Testis (tissue), 2 donors: ENCODE data around the gene ITPK1.

Experiments used
- POLR2A ChIP-seq: fragments of 450-650 bp; IDR thresholded peaks from one replicate; pipeline ENCODE4 v1.6.1; 2017; ENCODE audit warnings: antibody characterized with exemption, mild to moderate bottlenecking, moderate library complexity
- TF ChIP-seq, protein P1 (sequence below), 3 experiments: fragments of 450-650 bp in 2 of 3; fragments of 200-600 bp in 1 of 3; sonication (generic) in 1 of 3; IDR thresholded peaks; one replicate each; pipeline ENCODE4 v1.5.1; 2016 to 2019; ENCODE audit warnings: antibody characterized with exemption in 3 of 3, mild to moderate bottlenecking in 2 of 3, moderate library complexity in 1 of 3

DNA sequence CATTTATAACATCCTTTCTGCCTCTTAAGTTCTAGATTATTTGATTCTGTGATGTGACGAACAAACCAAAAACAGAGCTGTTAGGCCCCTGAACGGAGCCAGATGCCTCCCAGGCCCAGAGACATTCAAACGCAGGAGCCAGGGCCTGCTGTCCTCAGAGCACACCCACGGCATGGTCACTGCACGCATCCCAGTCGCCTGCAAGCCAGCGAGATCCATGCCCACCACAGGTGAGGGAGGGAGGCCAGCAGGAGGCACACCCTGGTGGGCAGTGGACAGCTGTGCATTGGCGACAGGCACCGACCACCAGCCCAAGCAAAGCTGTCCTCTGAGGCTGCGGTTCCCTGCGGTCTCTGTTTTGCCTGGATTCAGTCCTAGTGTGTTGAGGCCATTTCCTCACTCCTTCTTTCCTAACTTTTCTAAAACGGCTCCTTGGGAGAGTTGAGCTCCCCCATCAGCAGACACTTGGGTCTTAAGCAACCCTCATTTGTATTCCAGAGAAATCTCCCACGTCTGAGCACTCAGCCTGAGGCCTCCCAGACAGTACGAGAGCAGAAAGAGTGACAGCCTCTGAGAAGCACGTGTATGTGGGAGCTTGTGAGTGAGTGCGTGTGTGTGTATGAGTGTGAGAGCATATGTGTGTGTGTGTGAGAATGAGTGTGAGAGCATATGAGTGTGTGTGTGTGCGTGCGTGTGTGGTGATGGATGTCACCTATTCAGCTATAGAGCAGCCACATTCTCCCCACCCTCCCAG is 111.6 kb downstream of the ITPK1 start:
- no peak for TF ChIP-seq POLR2A
- TF ChIP-seq, protein P1, sequence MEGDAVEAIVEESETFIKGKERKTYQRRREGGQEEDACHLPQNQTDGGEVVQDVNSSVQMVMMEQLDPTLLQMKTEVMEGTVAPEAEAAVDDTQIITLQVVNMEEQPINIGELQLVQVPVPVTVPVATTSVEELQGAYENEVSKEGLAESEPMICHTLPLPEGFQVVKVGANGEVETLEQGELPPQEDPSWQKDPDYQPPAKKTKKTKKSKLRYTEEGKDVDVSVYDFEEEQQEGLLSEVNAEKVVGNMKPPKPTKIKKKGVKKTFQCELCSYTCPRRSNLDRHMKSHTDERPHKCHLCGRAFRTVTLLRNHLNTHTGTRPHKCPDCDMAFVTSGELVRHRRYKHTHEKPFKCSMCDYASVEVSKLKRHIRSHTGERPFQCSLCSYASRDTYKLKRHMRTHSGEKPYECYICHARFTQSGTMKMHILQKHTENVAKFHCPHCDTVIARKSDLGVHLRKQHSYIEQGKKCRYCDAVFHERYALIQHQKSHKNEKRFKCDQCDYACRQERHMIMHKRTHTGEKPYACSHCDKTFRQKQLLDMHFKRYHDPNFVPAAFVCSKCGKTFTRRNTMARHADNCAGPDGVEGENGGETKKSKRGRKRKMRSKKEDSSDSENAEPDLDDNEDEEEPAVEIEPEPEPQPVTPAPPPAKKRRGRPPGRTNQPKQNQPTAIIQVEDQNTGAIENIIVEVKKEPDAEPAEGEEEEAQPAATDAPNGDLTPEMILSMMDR (IDR thresholded peaks at IDR 0.05): no peak
